GM23248 (cell line): ENCODE results near the gene ARHGAP36. TPM values are rescaled to one million over a fixed set of nuclear protein-coding genes. Genes with fewer than 3 reads are reported as not detected.

ENCODE experiments used
- DNase-seq: peaks from one replicate; pipeline ENCODE4 v3.0.0-alpha.2; 2015
- H2AFZ ChIP-seq: fragments of 200-600 bp; sonication (generic); 2 replicates; pipeline ENCODE4 v1.6.1; 2016; ENCODE audit warnings: antibody characterized with exemption
- H3F3A ChIP-seq: fragments of 200-600 bp; sonication (generic); 2 replicates; pipeline ENCODE4 v1.6.1; 2016; ENCODE audit warnings: mild to moderate bottlenecking, antibody characterized with exemption, mixed run types; ENCODE audit not compliant: insufficient read depth
- H3K27ac ChIP-seq: fragments of 200-600 bp; sonication (generic); 2 replicates; pipeline ENCODE4 v1.5.1; 2016; ENCODE audit warnings: mild to moderate bottlenecking
- H3K27me3 ChIP-seq: fragments of 200-600 bp; sonication (generic); replicated peaks from 2 replicates; pipeline ENCODE4 v1.6.1; 2016; ENCODE audit warnings: mild to moderate bottlenecking; ENCODE audit not compliant: insufficient read depth
- H3K36me3 ChIP-seq: fragments of 200-600 bp; sonication (generic); 2 replicates; pipeline ENCODE4 v1.6.1; 2016; ENCODE audit warnings: low read depth, mild to moderate bottlenecking
- H3K4me1 ChIP-seq: fragments of 200-600 bp; sonication (generic); 2 replicates; pipeline ENCODE4 v1.6.1; 2016; ENCODE audit warnings: mild to moderate bottlenecking; ENCODE audit not compliant: insufficient read depth
- H3K4me2 ChIP-seq: fragments of 200-600 bp; sonication (generic); one replicate; pipeline ENCODE4 v1.6.1; 2016; ENCODE audit warnings: mild to moderate bottlenecking; ENCODE audit not compliant: unreplicated experiment
- H3K4me3 ChIP-seq: fragments of 200-600 bp; sonication (generic); 2 replicates; pipeline ENCODE4 v1.5.1; 2016; ENCODE audit warnings: mild to moderate bottlenecking
- H3K79me2 ChIP-seq: fragments of 200-600 bp; sonication (generic); 2 replicates; pipeline ENCODE4 v1.6.1; 2016; ENCODE audit warnings: mild to moderate bottlenecking; ENCODE audit not compliant: insufficient read depth
- H3K9ac ChIP-seq: fragments of 200-600 bp; sonication (generic); 2 replicates; pipeline ENCODE4 v1.6.1; 2016; ENCODE audit warnings: mild to moderate bottlenecking
- H3K9me2 ChIP-seq: fragments of 200-600 bp; sonication (generic); 2 replicates; pipeline ENCODE4 v1.6.1; 2016; ENCODE audit warnings: mixed run types, mild to moderate bottlenecking, moderate library complexity; ENCODE audit not compliant: insufficient read depth
- H3K9me3 ChIP-seq: fragments of 200-600 bp; sonication (generic); one replicate; pipeline ENCODE4 v1.6.1; 2017; ENCODE audit warnings: low read depth
- H4K20me1 ChIP-seq: fragments of 200-600 bp; sonication (generic); 2 replicates; pipeline ENCODE4 v1.6.0; 2016; ENCODE audit not compliant: insufficient read depth
- EZH2 ChIP-seq: fragments of 200-600 bp; sonication (generic); IDR thresholded peaks from 2 replicates; pipeline ENCODE4 v1.6.1; 2018; ENCODE audit warnings: antibody characterized with exemption, mild to moderate bottlenecking; ENCODE audit not compliant: insufficient read depth, poor library complexity, severe bottlenecking
- EZH2phosphoT487 ChIP-seq: fragments of 200-600 bp; sonication (generic); IDR thresholded peaks from 2 replicates; pipeline ENCODE4 v1.6.1; 2018; ENCODE audit warnings: antibody characterized with exemption, moderate library complexity, mild to moderate bottlenecking, low read depth; ENCODE audit not compliant: insufficient read depth
- WGBS, 2 experiments: methylation state at CpG; one replicate each; pipeline ENCODE4 v1.1.6; 2015 to 2017; ENCODE audit warnings: low lambda C conversion rate in 2 of 2, low coverage in 1 of 2; ENCODE audit errors: missing lambda C conversion rate in 2 of 2; 5-methylcytosine and 5-hydroxymethylcytosine counted together
- in situ Hi-C: fragments of 300-500 bp; cut with MboI; formaldehyde crosslinking; loops from 2 replicates; pipeline ENCODE4 v1.15.0; 2020
- polyA plus RNA-seq: library from polyadenylated mRNA; unstranded; fragments of >200 nt; fragmentation: Nextera tagmentation; extraction: Ambion mirVana; gene quantifications from 2 replicates; pipeline ENCODE4 v1.2.1, GENCODE V29; 2016
- total RNA-seq: library from RNA; depleted of rRNA; stranded (reverse); fragments of >200 nt; shearing (Covaris generic); gene quantifications from 2 replicates; pipeline ENCODE4 v1.2.3, GENCODE V29; 2014

The ARHGAP36 gene
- total and polyA plus RNA-seq, 2 experiments from 2014 or later = not detected

- H3K79me2 ChIP-seq = no peaks in the 10 kb centered on the region
- H3K4me3 ChIP-seq = no peak overlapping the region
- no peak for DNase-seq
- H3K9me3 ChIP-seq = no peaks in the 10 kb centered on the region
- H3K27ac ChIP-seq = no peak overlapping the region
- H3K9me2 ChIP-seq = no peaks in the 10 kb centered on the region
- no peaks in the 10 kb centered on the region for H3K36me3 ChIP-seq
- no peak overlapping the region for H3K9ac ChIP-seq
- no peaks in the 10 kb centered on the region for H3K27me3 ChIP-seq
- H4K20me1 ChIP-seq = no peaks in the 10 kb centered on the region
- no peak overlapping the region for H2AFZ ChIP-seq
- no peaks in the 10 kb centered on the region for H3K4me1 ChIP-seq
- no peak overlapping the region for H3K4me2 ChIP-seq
- 3% methylated on average over 12 to 26 of the region's 41 CpGs for WGBS, 2 experiments
- in situ Hi-C loops = no loop called here
- TF ChIP-seq EZH2 = no peak
- H3F3A ChIP-seq = no peaks in the 10 kb centered on the region
These were observed 9.9 kb downstream of the ARHGAP36 start for GRCh38 chrX:131067846-131068745.

- 2 to 4% methylated on average over 15 to 18 of the region's 26 CpGs for WGBS, 2 experiments
- peak; percentile 29 for DNase-seq
- H3K9me3 ChIP-seq = no peaks in the 10 kb centered on the region
These were observed 11.0 kb downstream of the ARHGAP36 start for GRCh38 chrX:131068945-131069719.

GRCh38 chrX:131072871-131073571, 14.9 kb downstream of the ARHGAP36 start:
- no peaks in the 10 kb centered on the region for H3K4me1 ChIP-seq
- no peaks in the 10 kb centered on the region for H3F3A ChIP-seq
- H3K27me3 ChIP-seq = no peaks in the 10 kb centered on the region
- H3K9me2 ChIP-seq = no peaks in the 10 kb centered on the region
- no peak overlapping the region for H3K9ac ChIP-seq
- WGBS, 2 experiments = 2% methylated on average over 19 to 33 of the region's 39 CpGs
- DNase-seq = no peak
- no peaks in the 10 kb centered on the region for H3K9me3 ChIP-seq
- H4K20me1 ChIP-seq = no peaks in the 10 kb centered on the region
- no peaks in the 10 kb centered on the region for H3K79me2 ChIP-seq
- no peak overlapping the region for H3K27ac ChIP-seq
- no peak overlapping the region for H3K4me3 ChIP-seq
- in situ Hi-C loops = no loop called here
- no peak overlapping the region for H3K4me2 ChIP-seq
- H2AFZ ChIP-seq = no peak overlapping the region
- no peaks in the 10 kb centered on the region for H3K36me3 ChIP-seq
- no peak for TF ChIP-seq EZH2
- no peak for TF ChIP-seq EZH2phosphoT487

More at GRCh38 chrX:131068945-131069719, 11.0 kb downstream of the ARHGAP36 start:
- Histone ChIP-seq H3K27me3 (no peaks in the 10 kb centered on the region), H2AFZ (no peak overlapping the region), H3K27ac (no peak overlapping the region), H4K20me1 (no peaks in the 10 kb centered on the region), H3K9ac (no peak overlapping the region), H3K4me3 (no peak overlapping the region), H3K9me2 (no peaks in the 10 kb centered on the region), H3K79me2 (no peaks in the 10 kb centered on the region), H3K36me3 (no peaks in the 10 kb centered on the region), H3K4me1 (no peaks in the 10 kb centered on the region), H3F3A (no peaks in the 10 kb centered on the region), H3K4me2 (no peak overlapping the region)
- in situ Hi-C loops = no loop called here
- TF ChIP-seq EZH2 (no peak), EZH2phosphoT487 (no peak)

GRCh38 chrX:131073607-131074006, 15.5 kb downstream of the ARHGAP36 start:
- Histone ChIP-seq H3K4me1 (no peaks in the 10 kb centered on the region), H3K9me2 (no peaks in the 10 kb centered on the region), H3K9me3 (no peaks in the 10 kb centered on the region), H3K27me3 (no peaks in the 10 kb centered on the region), H3K9ac (no peak overlapping the region), H3K27ac (no peak overlapping the region), H3K36me3 (no peaks in the 10 kb centered on the region), H3K79me2 (no peaks in the 10 kb centered on the region), H2AFZ (no peak overlapping the region), H3F3A (no peaks in the 10 kb centered on the region), H4K20me1 (no peaks in the 10 kb centered on the region), H3K4me3 (no peak overlapping the region), H3K4me2 (no peak overlapping the region)
- in situ Hi-C loops = no loop called here
- DNase-seq = no peak
- no peak for TF ChIP-seq EZH2
- TF ChIP-seq EZH2phosphoT487 = no peak
- 2 to 3% methylated on average over 4 of the region's 4 CpGs for WGBS, 2 experiments
